GM18867 (cell line): ENCODE data around the gene PAIP2.
A peak's percentile ranks its signal among the peaks of the same experiment; 100 is the strongest.
"Not testable (repeated sequence)": the region's sequence is repeated elsewhere in the genome, so short reads cannot be mapped to it uniquely, and the experiment has no call there.

Source experiments
- ATAC-seq: cut with Tn5 transposase; IDR thresholded peaks from one replicate; pipeline ENCODE4 v1.9.1; 2021; ENCODE audit warnings: mild to moderate bottlenecking, moderate library complexity; ENCODE audit not compliant: unreplicated experiment

PAIP2 gene

GRCh38 chr5:139377226-139377625 lies 35.6 kb downstream of the PAIP2 start:
- ATAC-seq: no peak

- ATAC-seq: no peak
These were observed 36.6 kb downstream of the PAIP2 start for GRCh38 chr5:139378101-139378825.

GRCh38 chr5:139378941-139379361 lies 37.3 kb downstream of the PAIP2 start:
- ATAC-seq: no peak

- ATAC-seq: no peak
These were observed 38.2 kb downstream of the PAIP2 start for GRCh38 chr5:139379626-139380449.

- ATAC-seq: no peak
These were observed 40.4 kb downstream of the PAIP2 start for GRCh38 chr5:139381837-139382761.

- no peak for ATAC-seq
These were observed 41.2 kb downstream of the PAIP2 start for GRCh38 chr5:139382807-139383206.

GRCh38 chr5:139383275-139383992 lies 41.8 kb downstream of the PAIP2 start, which contains the start of gene SLC23A1:
TSS of gene SLC23A1 (minus strand) at chr5:139383297. CDS start at chr5:139383253, 44 bp downstream.
- ATAC-seq: no peak

GRCh38 chr5:139383993-139384590 lies 42.4 kb downstream of the PAIP2 start:
- ATAC-seq: no peak

- no peak for ATAC-seq
These were observed 43.0 kb downstream of the PAIP2 start for GRCh38 chr5:139384591-139385051.

GRCh38 chr5:139385061-139386049 lies 43.7 kb downstream of the PAIP2 start:
- no peak for ATAC-seq

- ATAC-seq: no peak
These were observed 44.4 kb downstream of the PAIP2 start for GRCh38 chr5:139386050-139386438.

- ATAC-seq: not testable (repeated sequence)
These were observed 45.3 kb downstream of the PAIP2 start for GRCh38 chr5:139386956-139387355.

GRCh38 chr5:139387611-139388197 lies 46.0 kb downstream of the PAIP2 start:
- ATAC-seq: no peak

GRCh38 chr5:139388198-139388821 lies 46.7 kb downstream of the PAIP2 start:
- no peak for ATAC-seq

GRCh38 chr5:139389701-139390638 lies 48.3 kb downstream of the PAIP2 start, which contains the start of gene MZB1:
TSS of gene MZB1 (minus strand) at chr5:139389913. CDS start at chr5:139389856, 57 bp downstream.
- ATAC-seq: peak; percentile 46
